ENCODE data around the gene OTOG.

The OTOG gene

GRCh38 chr11:17559341-17560087 is 12.5 kb downstream of the OTOG start:
- DNase-seq (ENCODE audit: low read depth): no peak
- H3K4me3 ChIP-seq (ENCODE audit: low read length): no peak overlapping the region
- no peak for TF ChIP-seq CTCF (conservative IDR thresholded peaks at IDR 0.05; ENCODE audit: low read length)

- no peak overlapping the region for H3K4me3 ChIP-seq (ENCODE audit: low read length)
- DNase-seq (ENCODE audit: low read depth): no peak
- TF ChIP-seq CTCF (conservative IDR thresholded peaks at IDR 0.05; ENCODE audit: low read length): no peak
Measured at GRCh38 chr11:17560281-17561110, 13.4 kb downstream of the OTOG start.

GRCh38 chr11:17561111-17561415 is 14.0 kb downstream of the OTOG start:
- no peak for TF ChIP-seq CTCF (conservative IDR thresholded peaks at IDR 0.05; ENCODE audit: low read length)
- DNase-seq (ENCODE audit: low read depth): no peak

GRCh38 chr11:17561526-17561925 is 14.5 kb downstream of the OTOG start:
- DNase-seq (ENCODE audit: low read depth): no peak
- TF ChIP-seq CTCF (conservative IDR thresholded peaks at IDR 0.05; ENCODE audit: low read length): no peak
- no peak overlapping the region for H3K4me3 ChIP-seq (ENCODE audit: low read length)

More at GRCh38 chr11:17561111-17561415, 14.0 kb downstream of the OTOG start:
- no peak overlapping the region for H3K4me3 ChIP-seq (ENCODE audit: low read length)

- no peak overlapping the region for H3K4me3 ChIP-seq (ENCODE audit: low read length)
- DNase-seq (ENCODE audit: low read depth): no peak
- TF ChIP-seq CTCF (conservative IDR thresholded peaks at IDR 0.05; ENCODE audit: low read length): no peak
Measured at GRCh38 chr11:17563231-17563646, 16.2 kb downstream of the OTOG start.

- no peak for DNase-seq (ENCODE audit: low read depth)
- H3K4me3 ChIP-seq (ENCODE audit: low read length): no peak overlapping the region
- no peak for TF ChIP-seq CTCF (conservative IDR thresholded peaks at IDR 0.05; ENCODE audit: low read length)
Measured at GRCh38 chr11:17563961-17564686, 17.1 kb downstream of the OTOG start.
